GM12872 (cell line): ENCODE data around the gene NUP93.

Source experiments
- TF ChIP-seq, protein P1 (sequence below): IDR thresholded peaks from 3 replicates; pipeline ENCODE4 v1.5.1; 2011; ENCODE audit warnings: low read depth, mild to moderate bottlenecking, low read length, moderate library complexity; ENCODE audit not compliant: insufficient read depth

NUP93 gene

DNA sequence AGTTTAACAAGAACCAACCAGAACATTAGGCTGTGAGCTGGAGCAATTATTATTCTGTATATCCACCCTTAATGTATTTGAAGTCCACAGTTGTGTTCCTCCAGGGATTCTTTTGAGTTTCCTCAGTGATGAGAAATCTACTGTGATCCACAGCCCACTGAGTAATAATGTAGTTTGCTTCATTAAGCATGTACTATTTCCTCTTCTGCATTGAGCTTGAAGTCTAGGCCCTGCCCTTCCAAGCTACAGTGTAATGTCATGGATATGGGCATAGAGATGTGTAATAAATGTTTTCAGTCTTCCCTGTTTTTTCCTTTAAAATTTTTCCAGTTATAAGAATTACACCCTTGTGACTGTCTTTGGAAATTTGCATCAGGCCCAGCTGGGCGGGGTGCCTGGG is 98.7 kb downstream of the NUP93 start:
- TF ChIP-seq, protein P1, sequence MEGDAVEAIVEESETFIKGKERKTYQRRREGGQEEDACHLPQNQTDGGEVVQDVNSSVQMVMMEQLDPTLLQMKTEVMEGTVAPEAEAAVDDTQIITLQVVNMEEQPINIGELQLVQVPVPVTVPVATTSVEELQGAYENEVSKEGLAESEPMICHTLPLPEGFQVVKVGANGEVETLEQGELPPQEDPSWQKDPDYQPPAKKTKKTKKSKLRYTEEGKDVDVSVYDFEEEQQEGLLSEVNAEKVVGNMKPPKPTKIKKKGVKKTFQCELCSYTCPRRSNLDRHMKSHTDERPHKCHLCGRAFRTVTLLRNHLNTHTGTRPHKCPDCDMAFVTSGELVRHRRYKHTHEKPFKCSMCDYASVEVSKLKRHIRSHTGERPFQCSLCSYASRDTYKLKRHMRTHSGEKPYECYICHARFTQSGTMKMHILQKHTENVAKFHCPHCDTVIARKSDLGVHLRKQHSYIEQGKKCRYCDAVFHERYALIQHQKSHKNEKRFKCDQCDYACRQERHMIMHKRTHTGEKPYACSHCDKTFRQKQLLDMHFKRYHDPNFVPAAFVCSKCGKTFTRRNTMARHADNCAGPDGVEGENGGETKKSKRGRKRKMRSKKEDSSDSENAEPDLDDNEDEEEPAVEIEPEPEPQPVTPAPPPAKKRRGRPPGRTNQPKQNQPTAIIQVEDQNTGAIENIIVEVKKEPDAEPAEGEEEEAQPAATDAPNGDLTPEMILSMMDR, result no peak

GRCh38 chr16:56830669-56831068 is 100.7 kb downstream of the NUP93 start:
- TF ChIP-seq, protein P1, result no peak

- TF ChIP-seq, protein P1, result no peak
These were observed 102.8 kb downstream of the NUP93 start for GRCh38 chr16:56832768-56833167.

DNA sequence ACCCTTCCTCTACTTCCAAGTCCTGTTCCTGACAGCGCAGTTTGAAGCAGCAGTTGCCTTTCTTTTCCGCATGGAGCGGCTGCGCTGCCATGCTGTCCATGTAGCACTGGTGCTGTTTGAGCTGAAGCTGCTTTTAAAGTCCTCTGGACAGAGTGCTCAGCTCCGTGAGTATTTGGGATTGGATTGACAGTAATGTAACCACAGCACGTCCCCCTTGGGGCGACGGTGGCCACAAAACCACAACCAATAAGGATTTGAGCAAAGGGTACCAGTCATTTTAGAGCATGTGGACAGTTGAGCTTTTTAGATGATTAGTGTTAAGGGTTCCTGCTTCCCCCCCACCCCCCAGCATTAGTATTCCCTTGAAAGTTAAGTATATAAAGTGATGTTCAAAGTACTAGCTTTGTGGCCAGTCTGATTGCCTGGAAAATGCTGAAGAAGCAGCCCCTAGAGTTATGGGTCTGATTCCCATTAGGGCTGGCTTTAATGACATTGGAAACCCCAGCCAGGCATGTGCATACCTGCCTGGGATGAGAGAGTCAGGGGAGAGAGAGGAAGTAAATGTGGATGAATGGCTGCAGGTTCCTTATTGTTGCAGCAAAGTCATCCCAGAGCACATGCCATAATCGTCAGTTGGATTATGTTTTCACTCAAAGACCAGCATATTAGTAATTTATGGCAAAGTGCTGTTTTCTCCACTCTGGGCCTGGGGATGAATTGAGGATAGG is 103.5 kb downstream of the NUP93 start:
- TF ChIP-seq, protein P1, result no peak

DNA sequence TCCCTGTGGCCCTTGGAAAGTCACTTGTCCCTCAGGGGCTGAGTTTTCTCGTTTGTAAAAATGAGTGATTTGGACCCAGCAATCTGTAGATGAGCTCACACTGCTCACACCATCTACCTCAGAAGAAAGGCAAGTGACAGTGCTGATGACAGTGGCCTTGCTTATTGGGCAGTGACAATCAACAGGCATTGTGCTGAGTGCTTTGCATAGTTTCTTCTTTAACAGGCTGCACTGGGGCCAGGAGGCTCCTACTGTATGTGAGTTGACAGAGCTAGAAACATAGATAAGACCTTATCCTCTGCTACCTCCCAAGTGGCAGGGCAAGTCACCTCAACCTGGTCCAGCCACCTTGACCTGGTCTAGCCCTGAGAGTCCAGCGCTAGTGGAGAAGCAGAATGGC is 105.4 kb downstream of the NUP93 start:
- TF ChIP-seq, protein P1, result no peak

GRCh38 chr16:56836410-56837230 is 106.7 kb downstream of the NUP93 start:
- TF ChIP-seq, protein P1, result no peak

- TF ChIP-seq, protein P1, result no peak
These were observed 108.9 kb downstream of the NUP93 start for GRCh38 chr16:56838622-56839337.
